ENCODE data around the gene MTG2. TPM values are rescaled to one million over a fixed set of nuclear protein-coding genes. Genes with fewer than 3 reads are reported as not detected.

The MTG2 gene
- total RNA-seq, 1 donor from 2014 or later, result 31.5 TPM

GRCh38 chr20:62198496-62198895 is 15.7 kb downstream of the MTG2 start:
- Histone ChIP-seq H3K27ac (ENCODE audit: low read depth, low read length) (no peak overlapping the region), H3K36me3 (ENCODE audit: insufficient read depth, low read length) (peaks cover 14% of the 10 kb centered on the region), H3K9me3 (ENCODE audit: insufficient read depth, low read depth, low read length) (no peaks in the 10 kb centered on the region), H3K79me2 (ENCODE audit: insufficient read depth, low read length) (no peaks in the 10 kb centered on the region), H2AFZ (ENCODE audit: low read depth, low read length) (no peak overlapping the region), H3K4me3 (ENCODE audit: insufficient read depth, low read depth, low read length) (no peak overlapping the region), H3K4me1 (ENCODE audit: insufficient read depth, low read length) (peaks cover 8% of the 10 kb centered on the region), H3K27me3 (ENCODE audit: insufficient read depth, low read length) (no peaks in the 10 kb centered on the region), H4K20me1 (ENCODE audit: insufficient read depth, low read length) (peaks cover 20% of the 10 kb centered on the region), H3K9ac (ENCODE audit: low read length) (no peak overlapping the region), H3K4me2 (ENCODE audit: low read length) (no peak overlapping the region)
- H3K4me1 Mint-ChIP-seq (ENCODE audit: low read depth, unreplicated experiment), result no peaks in the 10 kb centered on the region
- H3K4me3 Mint-ChIP-seq (ENCODE audit: unreplicated experiment), result no peak overlapping the region
- no peak for FAIRE-seq
- peaks cover 26% of the 10 kb centered on the region for H3K36me3 Mint-ChIP-seq (ENCODE audit: low read depth, unreplicated experiment)
- no peak for TF ChIP-seq CTCF (IDR thresholded peaks at IDR 0.05; ENCODE audit: insufficient read depth, low read depth, low read length)
- no peak for TF ChIP-seq EZH2 (IDR thresholded peaks at IDR 0.05; ENCODE audit: insufficient read depth, low read length)
- no peak for DNase-seq (ENCODE audit: low read depth)
- H3K27ac Mint-ChIP-seq (ENCODE audit: unreplicated experiment), result no peak overlapping the region
- H3K9me3 Mint-ChIP-seq (ENCODE audit: unreplicated experiment), result no peaks in the 10 kb centered on the region
- no peaks in the 10 kb centered on the region for H3K27me3 Mint-ChIP-seq (ENCODE audit: low read depth, unreplicated experiment)

- Mint-ChIP-seq H3K27ac (ENCODE audit: unreplicated experiment) (no peak overlapping the region), H3K9me3 (ENCODE audit: unreplicated experiment) (no peaks in the 10 kb centered on the region), H3K36me3 (ENCODE audit: low read depth, unreplicated experiment) (peaks cover 26% of the 10 kb centered on the region), H3K27me3 (ENCODE audit: low read depth, unreplicated experiment) (no peaks in the 10 kb centered on the region), H3K4me3 (ENCODE audit: unreplicated experiment) (no peak overlapping the region), H3K4me1 (ENCODE audit: low read depth, unreplicated experiment) (no peaks in the 10 kb centered on the region)
- Histone ChIP-seq H3K4me3 (ENCODE audit: insufficient read depth, low read depth, low read length) (no peak overlapping the region), H3K27me3 (ENCODE audit: insufficient read depth, low read length) (no peaks in the 10 kb centered on the region), H3K36me3 (ENCODE audit: insufficient read depth, low read length) (peaks cover 14% of the 10 kb centered on the region), H4K20me1 (ENCODE audit: insufficient read depth, low read length) (peaks cover 17% of the 10 kb centered on the region), H3K79me2 (ENCODE audit: insufficient read depth, low read length) (no peaks in the 10 kb centered on the region), H2AFZ (ENCODE audit: low read depth, low read length) (no peak overlapping the region), H3K9me3 (ENCODE audit: insufficient read depth, low read depth, low read length) (no peaks in the 10 kb centered on the region), H3K27ac (ENCODE audit: low read depth, low read length) (no peak overlapping the region), H3K4me1 (ENCODE audit: insufficient read depth, low read length) (peaks cover 8% of the 10 kb centered on the region), H3K4me2 (ENCODE audit: low read length) (no peak overlapping the region), H3K9ac (ENCODE audit: low read length) (no peak overlapping the region)
- no peak for TF ChIP-seq EZH2 (IDR thresholded peaks at IDR 0.05; ENCODE audit: insufficient read depth, low read length)
- no peak for TF ChIP-seq CTCF (IDR thresholded peaks at IDR 0.05; ENCODE audit: insufficient read depth, low read depth, low read length)
- no peak for FAIRE-seq
- no peak for DNase-seq (ENCODE audit: low read depth)
Measured at GRCh38 chr20:62198931-62199330, 16.1 kb downstream of the MTG2 start.

- no peak overlapping the region for H3K27ac ChIP-seq (ENCODE audit: low read depth, low read length)
- FAIRE-seq, result no peak
- peaks cover 8% of the 10 kb centered on the region for H3K4me1 ChIP-seq (ENCODE audit: insufficient read depth, low read length)
- Mint-ChIP-seq H3K4me1 (ENCODE audit: low read depth, unreplicated experiment) (no peaks in the 10 kb centered on the region), H3K9me3 (ENCODE audit: unreplicated experiment) (no peaks in the 10 kb centered on the region), H3K27ac (ENCODE audit: unreplicated experiment) (no peak overlapping the region), H3K27me3 (ENCODE audit: low read depth, unreplicated experiment) (no peaks in the 10 kb centered on the region), H3K36me3 (ENCODE audit: low read depth, unreplicated experiment) (peaks cover 29% of the 10 kb centered on the region), H3K4me3 (ENCODE audit: unreplicated experiment) (no peak overlapping the region)
- TF ChIP-seq EZH2 (IDR thresholded peaks at IDR 0.05; ENCODE audit: insufficient read depth, low read length) (no peak), CTCF (IDR thresholded peaks at IDR 0.05; ENCODE audit: insufficient read depth, low read depth, low read length) (no peak)
- no peak overlapping the region for H3K4me2 ChIP-seq (ENCODE audit: low read length)
- peaks cover 11% of the 10 kb centered on the region for H3K36me3 ChIP-seq (ENCODE audit: insufficient read depth, low read length)
- H2AFZ ChIP-seq (ENCODE audit: low read depth, low read length), result no peak overlapping the region
- no peaks in the 10 kb centered on the region for H3K9me3 ChIP-seq (ENCODE audit: insufficient read depth, low read depth, low read length)
- H3K27me3 ChIP-seq (ENCODE audit: insufficient read depth, low read length), result no peaks in the 10 kb centered on the region
- H3K9ac ChIP-seq (ENCODE audit: low read length), result no peak overlapping the region
- peaks cover 10% of the 10 kb centered on the region for H4K20me1 ChIP-seq (ENCODE audit: insufficient read depth, low read length)
- no peak for DNase-seq (ENCODE audit: low read depth)
- H3K79me2 ChIP-seq (ENCODE audit: insufficient read depth, low read length), result no peaks in the 10 kb centered on the region
- H3K4me3 ChIP-seq (ENCODE audit: insufficient read depth, low read depth, low read length), result no peak overlapping the region
Measured at GRCh38 chr20:62200491-62201172, 17.8 kb downstream of the MTG2 start.

All from astrocyte (in vitro differentiated cells and primary cell).